B cell (primary cell): ENCODE data around the gene ADIG. TPM values are rescaled to one million over a fixed set of nuclear protein-coding genes. Genes with fewer than 3 reads are reported as not detected.

Experiments
- ATAC-seq: fragments of 200-7000 bp; cut with Tn5 transposase; one replicate; pipeline ENCODE4 v1.10.0; 2021; ENCODE audit warnings: low read depth, mild to moderate bottlenecking, moderate number of reproducible peaks, moderate library complexity
- CTCF ChIA-PET: fragments of 350-600 bp; sonication (Branson Sonifier 250); formaldehyde crosslinking; loops from one replicate; lab custom pipeline; 2021; ENCODE audit warnings: antibody characterized with exemption, inconsistent platforms; lab: Charles Lee
- POLR2A ChIA-PET: fragments of 350-600 bp; sonication (Branson Sonifier 250); formaldehyde crosslinking; loops from one replicate; lab custom pipeline; 2021; ENCODE audit warnings: antibody characterized with exemption; lab: Charles Lee
- DNase-seq: peaks from one replicate; pipeline ENCODE4 v3.0.0; 2013
- H2AFZ ChIP-seq: 2 replicates; pipeline ENCODE4 v1.6.1; 2012; ENCODE audit warnings: mild to moderate bottlenecking, low read depth, low read length; ENCODE audit not compliant: insufficient read depth, poor library complexity, severe bottlenecking
- H3K27ac ChIP-seq, 2 donors: 1 replicate in 1 of 2; 2 replicates in 1 of 2; pipeline ENCODE4 v1.5.1; 2012 to 2013; ENCODE audit warnings: low read length in 2 of 2, mild to moderate bottlenecking in 2 of 2, moderate library complexity in 1 of 2
- H3K27me3 ChIP-seq, 4 experiments: fragments of 200-600 bp in 1 of 4; sonication (generic) in 1 of 4; replicated peaks in 1 of 4; 1 replicate in 2 of 4; 2 replicates in 2 of 4; pipeline versions ENCODE4 v1.6.1 to v1.7.0; 2013 to 2016; ENCODE audit warnings: low read length in 3 of 4, mild to moderate bottlenecking in 2 of 4, mixed read lengths in 1 of 4, moderate library complexity in 1 of 4; ENCODE audit not compliant: insufficient read depth in 4 of 4, control insufficient read depth in 3 of 4; ENCODE audit errors: control extremely low read depth in 1 of 4
- H3K36me3 ChIP-seq, 2 experiments: replicated peaks in 1 of 2; 1 replicate in 1 of 2; 2 replicates in 1 of 2; pipeline versions ENCODE4 v1.6.1 to v1.7.1; 2013; ENCODE audit warnings: low read length in 1 of 2; ENCODE audit not compliant: insufficient read depth in 2 of 2, control insufficient read depth in 1 of 2; ENCODE audit errors: control extremely low read depth in 1 of 2, extremely low read depth in 1 of 2
- H3K4me1 ChIP-seq, 2 donors: fragments of 200-600 bp in 1 of 2; sonication (generic) in 1 of 2; 1 replicate in 1 of 2; 2 replicates in 1 of 2; pipeline versions ENCODE4 v1.5.1 to v1.6.1; 2013 to 2017; ENCODE audit warnings: low read length in 2 of 2; ENCODE audit not compliant: control insufficient read depth in 2 of 2, insufficient read depth in 2 of 2
- H3K4me2 ChIP-seq: replicated peaks from 2 replicates; pipeline ENCODE3; 2012; ENCODE audit warnings: mild to moderate bottlenecking, low read depth, low read length; ENCODE audit not compliant: poor library complexity, severe bottlenecking
- H3K4me3 ChIP-seq, 5 experiments: fragments of 200-600 bp in 1 of 5; sonication (generic) in 1 of 5; 1 replicate in 3 of 5; 2 replicates in 2 of 5; pipeline versions ENCODE4 v1.5.1 to v1.7.0; 2011 to 2016; ENCODE audit warnings: low read length in 4 of 5, mild to moderate bottlenecking in 4 of 5, low read depth in 2 of 5, control low read depth in 1 of 5, moderate library complexity in 1 of 5; ENCODE audit not compliant: insufficient read depth in 1 of 5; ENCODE audit errors: control extremely low read depth in 1 of 5, extremely low read depth in 1 of 5
- H3K79me2 ChIP-seq: fragments of 200-600 bp; sonication (generic); one replicate; pipeline ENCODE4 v1.6.0; 2016; ENCODE audit warnings: low read length; ENCODE audit not compliant: control insufficient read depth, insufficient read depth
- H3K9ac ChIP-seq: fragments of 200-600 bp; sonication (generic); 2 replicates; pipeline ENCODE4 v1.6.1; 2017; ENCODE audit warnings: mild to moderate bottlenecking, low read length, moderate library complexity
- H3K9me3 ChIP-seq, 3 donors: one replicate each; pipeline versions ENCODE4 v1.6.1 to v1.7.1; 2013; ENCODE audit warnings: low read length in 2 of 3; ENCODE audit not compliant: control insufficient read depth in 2 of 3, insufficient read depth in 1 of 3; ENCODE audit errors: control extremely low read depth in 1 of 3
- H4K20me1 ChIP-seq: 2 replicates; pipeline ENCODE4 v1.6.0; 2012; ENCODE audit warnings: mild to moderate bottlenecking, low read length; ENCODE audit not compliant: insufficient read depth, control insufficient read depth, poor library complexity, severe bottlenecking
- H3K27ac Mint-ChIP-seq: one replicate; pipeline ENCODE4 v1.8.0; 2021; ENCODE audit warnings: mixed read lengths
- H3K27me3 Mint-ChIP-seq: one replicate; pipeline ENCODE4 v1.8.0; 2021; ENCODE audit warnings: mixed read lengths
- H3K4me1 Mint-ChIP-seq: one replicate; pipeline ENCODE4 v1.8.0; 2021; ENCODE audit warnings: mixed read lengths
- H3K4me3 Mint-ChIP-seq: one replicate; pipeline ENCODE4 v1.8.0; 2021; ENCODE audit warnings: mixed read lengths
- H3K9me3 Mint-ChIP-seq: one replicate; pipeline ENCODE4 v1.8.0; 2022; ENCODE audit warnings: mixed read lengths; ENCODE audit not compliant: insufficient read depth
- CTCF ChIP-seq: fragments of 200-600 bp; IDR thresholded peaks from one replicate; pipeline ENCODE4 v1.8.0; 2022; ENCODE audit warnings: antibody characterized with exemption, mild to moderate bottlenecking
- EZH2 ChIP-seq: IDR thresholded peaks from 2 replicates; pipeline ENCODE4 v1.6.1; 2012; ENCODE audit warnings: borderline replicate concordance, low read depth, mild to moderate bottlenecking, moderate library complexity, low read length; ENCODE audit not compliant: insufficient read depth, poor library complexity, severe bottlenecking
- WGBS: methylation state at CpG from one replicate; pipeline ENCODE4 v1.1.5; 2013; ENCODE audit warnings: missing lambda C conversion rate; ENCODE audit not compliant: insufficient coverage; 5-methylcytosine and 5-hydroxymethylcytosine counted together
- intact Hi-C: fragments of 100-400 bp; cut with micrococcal nuclease; formaldehyde crosslinking; loops from one replicate; pipeline ENCODE4 v1.10.0; 2022
- polyA plus RNA-seq: library from polyadenylated mRNA; depleted of rRNA; stranded (reverse); fragments of >200 nt; gene quantifications from 2 replicates; pipeline ENCODE4 v1.2.3, GENCODE V29; 2012
- total RNA-seq, 2 donors: library from RNA; stranded (reverse); fragments of 120-200 nt in 1 of 2; gene quantifications; 1 replicate in 1 of 2; 2 replicates in 1 of 2; pipeline versions ENCODE4 v1.2.3 to v1.2.4, GENCODE V29; 2013 to 2022

ADIG gene
- total and polyA plus RNA-seq, 2 donors (not counting 1 experiment from before 2014, with no cell fraction given): not detected

- Mint-ChIP-seq H3K27me3 (no peaks in the 10 kb centered on the region), H3K4me3 (no peak overlapping the region), H3K27ac (no peak overlapping the region), H3K9me3 (no peaks in the 10 kb centered on the region), H3K4me1 (no peaks in the 10 kb centered on the region)
- CTCF ChIA-PET: no interaction called here
- no peaks in the 10 kb centered on the region for H3K4me1 ChIP-seq
- TF ChIP-seq CTCF: no peak
- no peak for TF ChIP-seq EZH2
- DNase-seq (no peak), ATAC-seq (no peak)
- no peaks in the 10 kb centered on the region for H3K79me2 ChIP-seq
- no peak overlapping the region for H3K9ac ChIP-seq
- H3K9me3 ChIP-seq: no peaks in the 10 kb centered on the region
- no peaks in the 10 kb centered on the region for H4K20me1 ChIP-seq
- no peak overlapping the region for H3K4me3 ChIP-seq
- POLR2A ChIA-PET: no interaction called here
- intact Hi-C loops: no loop called here
- H3K4me2 ChIP-seq: no peak overlapping the region
- H3K27me3 ChIP-seq: no peaks in the 10 kb centered on the region
- H3K36me3 ChIP-seq: peaks cover 8 to 73% of the 10 kb centered on the region in 2 experiments
- H2AFZ ChIP-seq: no peak overlapping the region
- WGBS: 100% methylated on average over 3 of the region's 6 CpGs
- no peak overlapping the region for H3K27ac ChIP-seq
Measured at GRCh38 chr20:38566036-38566598, 14.9 kb upstream of the ADIG start.

DNA sequence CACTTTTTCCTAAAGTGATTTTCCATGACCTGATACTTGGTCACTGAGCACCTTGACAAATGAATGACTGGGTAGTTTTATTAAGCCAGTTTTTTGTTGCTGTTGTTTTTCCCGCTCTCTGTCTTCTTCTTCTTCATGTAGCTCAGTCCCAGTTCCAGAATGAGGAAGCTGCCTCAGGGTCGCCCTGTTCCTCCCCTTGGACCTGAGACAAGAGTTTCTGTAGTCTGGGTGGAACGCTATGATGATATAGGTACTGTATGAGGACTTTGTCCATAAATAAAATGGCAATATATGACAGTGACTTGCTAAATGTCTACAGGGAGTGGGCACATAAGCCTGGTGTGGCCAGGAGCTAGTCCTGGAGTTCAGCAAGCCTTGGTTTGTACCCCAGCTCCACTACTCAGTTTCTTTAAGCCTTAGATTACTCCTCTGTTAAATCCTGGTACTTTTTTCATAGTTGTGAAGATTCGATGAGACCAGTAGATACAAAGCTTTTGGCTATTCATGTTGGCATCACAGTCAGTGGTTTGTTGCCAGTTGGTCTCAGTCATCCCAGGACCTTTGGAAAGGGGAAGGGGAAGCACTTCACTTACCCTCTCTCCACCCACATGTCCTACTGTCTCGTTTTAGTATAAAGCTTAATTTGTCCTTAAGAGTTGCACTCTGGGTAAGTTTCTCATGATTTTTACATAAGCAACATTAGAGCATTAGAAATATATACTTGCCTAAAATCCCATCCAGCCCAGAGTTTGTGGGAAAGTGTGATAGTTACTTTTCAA lies 11.1 kb upstream of the ADIG start:
- Histone ChIP-seq H3K4me3 (no peak overlapping the region), H3K9me3 (no peaks in the 10 kb centered on the region), H2AFZ (no peak overlapping the region), H3K4me2 (no peak overlapping the region), H3K79me2 (no peaks in the 10 kb centered on the region), H3K9ac (no peak overlapping the region), H3K27ac (no peak overlapping the region), H4K20me1 (no peaks in the 10 kb centered on the region), H3K36me3 (peaks cover 14 to 73% of the 10 kb centered on the region in 2 experiments), H3K4me1 (no peaks in the 10 kb centered on the region), H3K27me3 (no peaks in the 10 kb centered on the region)
- no CpG with 5 or more reads among the region's 5 CpGs for WGBS
- CTCF ChIA-PET: interaction anchor here (0.9 kb wide), 1 partner anchor 30 kb away, joined by 3 read pairs; no protein-coding TSS in a partner anchor
- Mint-ChIP-seq H3K27me3 (no peaks in the 10 kb centered on the region), H3K4me3 (no peak overlapping the region), H3K9me3 (no peaks in the 10 kb centered on the region), H3K27ac (no peak overlapping the region), H3K4me1 (no peaks in the 10 kb centered on the region)
- DNase-seq: no peak
- ATAC-seq: no peak
- no peak for TF ChIP-seq EZH2
- TF ChIP-seq CTCF: no peak
- POLR2A ChIA-PET: no interaction called here
- intact Hi-C loops: no loop called here
